ENCODE results near the gene TPRA1.

- TF ChIP-seq CTCF (IDR thresholded peaks at IDR 0.05) (no peak), POLR2A (IDR thresholded peaks at IDR 0.05) (no peak)
Observed at GRCh38 chr3:127615631-127616305, 25.2 kb upstream of the TPRA1 start.
